Psoas muscle (tissue), 8 donors: ENCODE measurements around the gene ANKRD11. TPM values are rescaled to one million over a fixed set of nuclear protein-coding genes. Genes with fewer than 3 reads are reported as not detected.

Experiments
- ATAC-seq, 4 donors: fragments of 200-7000 bp; cut with Tn5 transposase; one replicate each; pipeline ENCODE4 v1.9.1; 2020; ENCODE audit warnings: moderate library complexity in 3 of 4, mild to moderate bottlenecking in 2 of 4
- DNase-seq, 2 donors: peaks; one replicate each; pipeline ENCODE4 v3.0.0-alpha.2; 2020
- H3K27ac ChIP-seq: fragments of 200-600 bp; one replicate; pipeline ENCODE4 v1.8.0; 2022
- H3K27me3 ChIP-seq, 3 donors: fragments of 200-600 bp in 1 of 3; one replicate each; pipeline versions ENCODE4 v1.6.1 to v1.8.0; 2013 to 2022; ENCODE audit warnings: low read length in 2 of 3, mild to moderate bottlenecking in 2 of 3, moderate library complexity in 1 of 3; ENCODE audit not compliant: insufficient read depth in 3 of 3
- H3K36me3 ChIP-seq, 2 donors: fragments of 200-600 bp in 1 of 2; one replicate each; pipeline versions ENCODE4 v1.6.1 to v1.8.0; 2013 to 2022; ENCODE audit warnings: low read depth in 1 of 2, mild to moderate bottlenecking in 1 of 2, moderate library complexity in 1 of 2; ENCODE audit not compliant: insufficient read depth in 1 of 2
- H3K4me1 ChIP-seq: fragments of 200-600 bp; one replicate; pipeline ENCODE4 v1.8.0; 2022
- H3K4me3 ChIP-seq: fragments of 200-600 bp; one replicate; pipeline ENCODE4 v1.8.0; 2022; ENCODE audit warnings: mild to moderate bottlenecking
- H3K9me3 ChIP-seq: fragments of 200-600 bp; one replicate; pipeline ENCODE4 v1.8.0; 2022
- CTCF ChIP-seq: fragments of 200-600 bp; IDR thresholded peaks from one replicate; pipeline ENCODE4 v1.8.0; 2022; ENCODE audit warnings: antibody characterized with exemption
- WGBS, 3 donors: extraction: QIAGEN DNeasy Blood & Tissue Kit; methylation state at CpG; one replicate each; pipeline versions ENCODE4 v1.1.6 to v1.1.7; 2013; 5-methylcytosine and 5-hydroxymethylcytosine counted together
- intact Hi-C, 2 donors: fragments of 100-400 bp; cut with DNase I; formaldehyde crosslinking; loops; one replicate each; pipeline versions ENCODE4 v1.11.0 to v1.14.2; 2022
- polyA plus RNA-seq, 3 donors: library from polyadenylated mRNA; stranded (reverse); fragments of 200-250 nt; gene quantifications; one replicate each; pipeline ENCODE4 v1.2.3, GENCODE V29; 2013
- total RNA-seq, 4 donors: library from RNA; stranded (reverse); fragmentation: NEBNext Ultra II Directional in 2 of 4; extraction: Animal tissue kit (Norgen Biotek cat#: 25700) in 2 of 4; gene quantifications; one replicate each; pipeline versions ENCODE4 v1.2.1 to v1.2.4, GENCODE V29; 2021 to 2023
- donor health status: healthy with polysubstance abuse.
- donor health status: DM: no; HTN: no; CAD: no; lungs with moderate emphysema.
- donor health status: Bipolar disorder and iron deficiency.
- donor health status: healthy.
- donor health status: DM: yes; HTN: yes; CAD: no.
- donor health status: DM: no; HTN: no; CAD: no.
- donor health status: DM: no; HTN: no; CAD: no.
- donor health status: DM: yes; HTN: yes; CAD: no.

ANKRD11 gene
- total and polyA plus RNA-seq, 7 donors, result 22.3 to 72.8 (median 57.2) TPM

GRCh38 chr16:89449726-89450335 is 40.5 kb downstream of the ANKRD11 start:
- H3K4me1 ChIP-seq, result peaks cover 71% of the 10 kb centered on the region
- intact Hi-C loops, result loop anchor here in 1 of 2 donors (5.0 kb wide), 1 partner anchor 32 kb away; no protein-coding TSS in a partner anchor
- no peak for TF ChIP-seq CTCF

GRCh38 chr16:89448656-89449055 is 41.7 kb downstream of the ANKRD11 start:
- ATAC-seq (peak in 2 of 4 donors; percentile 42 to 51), DNase-seq (no peak)
- Histone ChIP-seq H3K27me3 (no peaks in the 10 kb centered on the region), H3K9me3 (no peaks in the 10 kb centered on the region), H3K4me1 (peaks cover 75% of the 10 kb centered on the region), H3K36me3 (no peaks in the 10 kb centered on the region), H3K4me3 (no peak overlapping the region), H3K27ac (no peak overlapping the region)
- 43 to 63% (median 51%) methylated on average over 10 of the region's 10 CpGs for WGBS, 3 donors
- no peak for TF ChIP-seq CTCF
- intact Hi-C loops, result loop anchor here in 1 of 2 donors (5.0 kb wide), 1 partner anchor 34 kb away; no protein-coding TSS in a partner anchor

More at GRCh38 chr16:89449726-89450335, 40.5 kb downstream of the ANKRD11 start:
- H3K36me3 ChIP-seq, result no peaks in the 10 kb centered on the region
- no peak overlapping the region for H3K4me3 ChIP-seq
- WGBS, 3 donors, result 78 to 83% (median 82%) methylated on average over 2 to 3 of the region's 3 CpGs
- H3K27me3 ChIP-seq, result no peaks in the 10 kb centered on the region
- DNase-seq (no peak), ATAC-seq (no peak)
- H3K9me3 ChIP-seq, result no peaks in the 10 kb centered on the region
- peak overlapping the region; percentile 3 for H3K27ac ChIP-seq

- Histone ChIP-seq H3K9me3 (no peaks in the 10 kb centered on the region), H3K4me3 (no peak overlapping the region), H3K36me3 (no peaks in the 10 kb centered on the region), H3K4me1 (peaks cover 76% of the 10 kb centered on the region), H3K27ac (peak overlapping the region; percentile 6), H3K27me3 (no peaks in the 10 kb centered on the region)
- no peak for TF ChIP-seq CTCF
- intact Hi-C loops, result loop anchor here in 1 of 2 donors (5.0 kb wide), 1 partner anchor 35 kb away; no protein-coding TSS in a partner anchor
- no peak for DNase-seq
- ATAC-seq, result no peak
- 23 to 40% (median 30%) methylated on average over 6 of the region's 6 CpGs for WGBS, 3 donors
Observed at GRCh38 chr16:89446975-89447293, 43.4 kb downstream of the ANKRD11 start.

- Histone ChIP-seq H3K27ac (peak overlapping the region; percentile 6), H3K36me3 (no peaks in the 10 kb centered on the region), H3K27me3 (no peaks in the 10 kb centered on the region), H3K9me3 (no peaks in the 10 kb centered on the region), H3K4me1 (peaks cover 78% of the 10 kb centered on the region), H3K4me3 (no peak overlapping the region)
- ATAC-seq (peak in 3 of 4 donors; percentile 26 to 50 (median 40)), DNase-seq (no peak)
- no peak for TF ChIP-seq CTCF
- 49 to 58% (median 52%) methylated on average over 15 of the region's 15 CpGs for WGBS, 3 donors
- intact Hi-C loops, result loop anchor here in 1 of 2 donors (5.0 kb wide), 1 partner anchor 36 kb away; no protein-coding TSS in a partner anchor
Observed at GRCh38 chr16:89446136-89446974, 44.0 kb downstream of the ANKRD11 start.
